GM12891 (cell line): ENCODE measurements around the gene ADO.

Source experiments
- PAX5 ChIP-seq: IDR thresholded peaks from 2 replicates; pipeline ENCODE4 v1.6.1; 2011; ENCODE audit warnings: low read length, moderate library complexity, mild to moderate bottlenecking; ENCODE audit not compliant: insufficient read depth, severe bottlenecking
- POLR2A ChIP-seq: IDR thresholded peaks from 2 replicates; pipeline ENCODE4 v1.6.1; 2011; ENCODE audit warnings: low read depth, low read length, control low read depth
- POLR2AphosphoS5 ChIP-seq: IDR thresholded peaks from 2 replicates; pipeline ENCODE4 v1.6.1; 2011; ENCODE audit warnings: low read depth, low read length, control low read depth
- POU2F2 ChIP-seq: IDR thresholded peaks from 2 replicates; pipeline ENCODE4 v1.6.1; 2011; ENCODE audit warnings: low read depth, mild to moderate bottlenecking, control low read depth, low read length, moderate library complexity
- SPI1 ChIP-seq: IDR thresholded peaks from 2 replicates; pipeline ENCODE4 v1.6.1; 2011; ENCODE audit warnings: low read depth, low read length, control low read depth
- TAF1 ChIP-seq: IDR thresholded peaks from 2 replicates; pipeline ENCODE4 v1.6.1; 2011; ENCODE audit warnings: low read depth, low read length, control low read depth

DNA sequence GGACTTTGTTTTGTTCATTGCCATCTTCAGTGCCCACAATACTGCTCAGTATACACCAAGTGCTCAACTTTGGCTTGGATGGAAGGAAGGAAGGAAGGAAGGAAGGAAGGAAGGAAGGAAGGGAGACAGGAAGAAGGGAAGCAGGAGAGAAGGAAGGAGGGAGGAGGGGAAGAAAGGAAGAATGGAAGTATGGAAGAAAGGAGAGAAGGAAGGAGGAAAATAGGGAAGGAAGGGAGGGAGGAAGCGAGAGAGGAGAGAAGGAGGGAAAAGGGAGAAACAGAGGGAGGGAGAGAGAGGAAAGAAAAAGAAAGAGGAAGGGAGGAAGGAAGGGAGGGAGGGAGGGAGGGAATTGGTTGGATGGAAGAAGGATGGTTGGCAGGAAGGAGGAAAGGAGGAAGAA, 49.6 kb upstream of the ADO start:
- no peak for TF ChIP-seq POLR2AphosphoS5
- no peak for TF ChIP-seq POU2F2
- TF ChIP-seq POLR2A, result no peak
- no peak for TF ChIP-seq TAF1
- TF ChIP-seq SPI1, result no peak
- no peak for TF ChIP-seq PAX5
